Muscle layer of colon (tissue), 2 donors: Measurements from ENCODE around the gene SLC25A41.

Source experiments
- H3K27ac ChIP-seq: one replicate; pipeline ENCODE4 v1.7.0; 2013; ENCODE audit warnings: low read depth, mild to moderate bottlenecking, low read length, moderate library complexity
- H3K27me3 ChIP-seq, 2 donors: one replicate each; pipeline ENCODE4 v1.7.0; 2013; ENCODE audit warnings: low read length in 2 of 2, mild to moderate bottlenecking in 2 of 2; ENCODE audit not compliant: insufficient read depth in 2 of 2, control insufficient read depth in 1 of 2
- H3K36me3 ChIP-seq: one replicate; pipeline ENCODE4 v1.7.0; 2013; ENCODE audit warnings: mild to moderate bottlenecking, low read length; ENCODE audit not compliant: insufficient read depth
- H3K4me1 ChIP-seq: one replicate; pipeline ENCODE4 v1.7.0; 2013; ENCODE audit warnings: mild to moderate bottlenecking, low read length; ENCODE audit not compliant: insufficient read depth
- H3K4me3 ChIP-seq, 2 donors: one replicate each; pipeline ENCODE4 v1.7.0; 2013; ENCODE audit warnings: low read length in 2 of 2, low read depth in 1 of 2, mild to moderate bottlenecking in 1 of 2, moderate library complexity in 1 of 2
- H3K9ac ChIP-seq: one replicate; pipeline ENCODE4 v1.7.0; 2013; ENCODE audit warnings: low read length
- H3K9me3 ChIP-seq: one replicate; pipeline ENCODE4 v1.7.0; 2013; ENCODE audit warnings: mild to moderate bottlenecking, low read length
- donor health status: abdominal sarcoma.
- donor health status: Adenocarcinoma of cecum.

Gene SLC25A41

DNA sequence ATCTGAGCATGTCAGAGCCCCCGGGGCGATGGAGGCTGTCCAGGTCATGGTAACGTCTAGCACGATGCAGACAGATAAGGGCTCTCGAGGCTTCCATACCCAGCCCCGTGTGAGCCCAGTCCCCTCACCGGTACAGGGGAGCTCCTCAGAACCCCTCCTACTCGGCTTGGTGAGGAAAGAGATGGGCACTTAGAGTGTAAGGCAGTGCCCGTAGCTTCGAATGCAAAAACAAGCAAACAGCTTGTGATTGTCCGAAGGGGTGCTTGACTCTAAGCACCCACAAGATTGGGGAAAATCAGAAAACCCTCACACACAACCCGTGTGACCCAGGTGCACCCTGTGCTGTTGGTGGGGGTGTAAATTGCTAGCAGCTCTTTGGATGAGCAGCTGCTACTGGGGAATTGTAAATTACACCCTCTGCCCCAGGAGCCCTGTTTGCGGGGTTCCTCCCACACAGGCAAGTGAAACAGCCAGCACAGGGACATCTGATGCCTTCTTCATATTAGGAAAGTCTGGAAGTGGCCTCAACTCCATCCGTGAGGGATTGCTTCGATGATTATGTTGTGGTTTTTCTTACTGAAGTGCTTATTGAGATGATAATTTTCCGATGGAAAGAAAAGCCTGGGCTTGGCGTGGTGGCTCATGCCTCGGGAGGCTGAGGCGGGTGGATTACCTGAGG lies 56.9 kb downstream of the SLC25A41 start:
- H3K9me3 ChIP-seq = no peaks in the 10 kb centered on the region
- H3K36me3 ChIP-seq = peaks cover 23% of the 10 kb centered on the region
- H3K4me3 ChIP-seq = no peak overlapping the region
- H3K27me3 ChIP-seq = no peaks in the 10 kb centered on the region
- H3K9ac ChIP-seq = no peak overlapping the region
- peaks cover 8% of the 10 kb centered on the region for H3K4me1 ChIP-seq
- H3K27ac ChIP-seq = no peak overlapping the region
